Mucosa of stomach (tissue), 1 donor: ENCODE data around the gene DFFA.

Experiments
- H3K27me3 ChIP-seq: one replicate; pipeline ENCODE4 v1.7.0; 2013; ENCODE audit warnings: mild to moderate bottlenecking, low read length; ENCODE audit not compliant: control insufficient read depth, insufficient read depth
- H3K36me3 ChIP-seq: one replicate; pipeline ENCODE4 v1.7.0; 2013; ENCODE audit warnings: low read length; ENCODE audit not compliant: control insufficient read depth, insufficient read depth
- H3K4me1 ChIP-seq: one replicate; pipeline ENCODE4 v1.7.0; 2013; ENCODE audit warnings: mild to moderate bottlenecking, low read length; ENCODE audit not compliant: control insufficient read depth, insufficient read depth
- H3K4me3 ChIP-seq: one replicate; pipeline ENCODE4 v1.7.0; 2013; ENCODE audit warnings: low read length
- H3K9ac ChIP-seq: one replicate; pipeline ENCODE4 v1.7.0; 2013; ENCODE audit warnings: mild to moderate bottlenecking, low read length, moderate library complexity
- H3K9me3 ChIP-seq: one replicate; pipeline ENCODE4 v1.7.0; 2013; ENCODE audit warnings: mild to moderate bottlenecking, low read length, moderate library complexity; ENCODE audit not compliant: control insufficient read depth
- donor health status: Pancreatic carcinoma.

The DFFA gene

DNA sequence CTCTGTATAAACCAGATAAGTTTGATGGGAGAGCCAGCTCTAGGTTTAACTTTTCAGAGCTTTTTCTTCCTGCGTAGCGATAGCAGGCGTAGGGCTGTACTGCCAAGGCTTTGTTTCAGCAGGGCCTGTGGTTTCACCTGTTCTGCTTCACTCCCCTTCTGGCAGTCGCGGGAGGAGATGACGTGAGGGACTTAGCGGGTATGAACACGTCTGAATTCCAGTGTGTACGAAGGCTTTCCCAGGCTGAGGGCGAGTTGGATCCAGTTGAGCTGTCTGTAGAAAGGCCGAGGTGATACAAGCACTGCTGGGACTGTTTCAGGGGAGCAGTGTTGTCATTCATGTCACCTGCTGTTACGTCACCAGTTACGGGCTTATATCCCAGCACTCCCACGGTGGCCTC, 23.6 kb upstream of the DFFA start:
- Histone ChIP-seq H3K27me3 (no peaks in the 10 kb centered on the region), H3K4me3 (no peak overlapping the region), H3K4me1 (peaks cover 17% of the 10 kb centered on the region), H3K9ac (peak overlapping the region; percentile 24), H3K9me3 (no peaks in the 10 kb centered on the region), H3K36me3 (no peaks in the 10 kb centered on the region)

DNA sequence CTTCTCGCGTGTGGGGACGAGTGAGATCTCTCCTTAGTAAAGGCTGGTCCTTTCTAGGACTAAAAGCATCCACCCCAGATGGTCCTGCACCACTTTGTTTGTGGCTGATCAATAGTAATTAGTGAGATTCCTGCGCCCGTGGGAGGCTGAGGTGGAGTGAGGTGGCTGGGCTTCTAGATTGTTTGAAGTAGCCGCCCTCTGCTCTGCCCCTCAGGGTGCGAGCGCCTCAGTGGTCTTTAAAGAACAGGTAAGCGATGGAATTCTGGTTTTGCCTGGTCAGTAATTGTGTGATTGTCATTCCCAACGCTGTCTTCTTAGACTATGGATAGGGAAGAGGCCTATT, 23.1 kb upstream of the DFFA start:
- Histone ChIP-seq H3K9ac (peak overlapping the region; percentile 24), H3K9me3 (no peaks in the 10 kb centered on the region), H3K36me3 (no peaks in the 10 kb centered on the region), H3K27me3 (no peaks in the 10 kb centered on the region), H3K4me3 (peak overlapping the region; percentile 17), H3K4me1 (peaks cover 17% of the 10 kb centered on the region)

DNA sequence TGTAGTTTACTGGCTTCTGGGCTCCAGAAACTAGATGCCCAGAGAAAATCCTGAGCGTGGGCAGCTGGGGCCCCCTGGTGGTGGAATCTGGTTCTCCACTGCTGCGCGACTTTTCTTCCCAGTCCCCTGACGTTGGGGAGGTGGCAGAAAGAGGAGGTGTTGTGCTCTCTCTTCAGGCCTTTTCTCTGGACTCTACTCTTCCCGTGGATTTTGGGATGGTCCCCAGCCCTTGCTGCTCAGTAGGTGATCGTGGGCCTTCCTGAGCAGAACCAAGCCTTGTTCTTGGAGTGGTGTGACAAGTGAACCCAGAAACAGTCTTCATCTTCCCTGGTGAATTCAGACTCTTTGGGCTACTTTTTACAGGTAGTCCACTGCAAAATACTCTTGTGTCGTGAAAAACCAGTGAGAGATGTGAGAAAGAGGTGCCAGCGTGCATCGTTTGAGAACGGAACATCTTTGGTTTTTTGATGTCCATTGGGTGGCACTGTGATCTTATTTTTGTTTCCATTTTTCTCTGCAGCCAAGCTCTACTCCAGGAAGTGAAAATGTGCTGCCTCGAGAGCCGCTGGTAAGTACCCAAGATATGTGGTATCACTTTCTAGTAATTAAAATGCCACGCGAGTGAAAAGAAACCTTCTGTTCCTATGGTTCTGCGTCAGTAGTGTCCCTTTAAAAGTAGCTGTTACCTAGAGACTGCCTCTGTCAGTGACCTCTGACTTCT, 22.6 kb upstream of the DFFA start:
- H3K9ac ChIP-seq = peak overlapping the region; percentile 24
- no peaks in the 10 kb centered on the region for H3K36me3 ChIP-seq
- H3K9me3 ChIP-seq = no peaks in the 10 kb centered on the region
- peak overlapping the region; percentile 17 for H3K4me3 ChIP-seq
- H3K27me3 ChIP-seq = no peaks in the 10 kb centered on the region
- H3K4me1 ChIP-seq = peaks cover 17% of the 10 kb centered on the region

DNA sequence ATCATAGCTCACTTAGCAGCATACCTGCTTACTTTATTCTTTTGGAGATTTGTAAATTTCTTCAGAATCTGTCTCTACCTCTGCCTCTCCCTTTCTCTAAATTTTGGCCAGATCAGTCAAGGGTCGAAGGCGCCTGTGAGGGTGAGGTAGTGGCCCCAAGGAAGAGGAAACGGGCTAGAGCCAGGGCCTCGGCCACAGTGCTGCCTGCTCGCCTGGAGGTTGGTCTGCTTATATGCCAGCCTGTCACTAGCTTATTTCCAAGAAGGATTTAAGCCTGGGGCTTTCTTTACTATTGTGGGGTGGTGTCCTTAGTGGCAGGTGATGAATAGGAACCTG, 22.1 kb upstream of the DFFA start:
- H3K9ac ChIP-seq = no peak overlapping the region
- H3K4me1 ChIP-seq = peaks cover 21% of the 10 kb centered on the region

DNA sequence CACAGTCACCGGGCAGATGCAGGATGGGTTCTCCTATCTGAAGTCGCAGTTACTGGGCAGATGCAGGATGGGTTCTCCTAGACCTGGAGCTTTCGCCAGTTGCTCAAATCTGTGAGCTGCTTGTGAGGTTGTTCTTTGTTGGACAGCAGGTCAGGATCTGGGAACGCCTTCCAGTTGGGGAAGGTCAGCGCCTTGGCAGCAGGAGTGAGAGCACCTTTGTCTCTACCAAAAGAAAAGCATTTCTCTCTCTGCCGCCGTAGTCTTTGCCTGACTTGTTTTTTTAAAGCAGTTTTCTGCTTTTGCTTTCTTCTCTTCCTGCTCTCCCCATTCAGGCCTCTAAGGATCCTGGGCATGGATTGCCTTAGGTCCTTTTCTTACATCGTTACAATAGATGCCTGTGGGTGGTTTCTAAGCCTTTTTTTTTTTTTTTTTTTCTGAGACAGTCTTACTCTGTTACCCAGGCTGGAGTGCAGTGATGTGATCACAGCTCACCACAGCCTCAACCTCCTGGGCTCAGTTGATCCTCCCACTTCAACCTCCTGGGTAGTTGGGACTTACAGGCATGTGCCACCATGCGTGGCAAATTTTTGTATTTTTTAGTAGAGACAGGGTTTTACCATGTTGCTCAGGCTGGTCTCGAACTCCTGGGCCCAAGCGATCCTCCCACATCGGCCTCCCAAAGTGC, 18.1 kb upstream of the DFFA start:
- peaks cover 10% of the 10 kb centered on the region for H3K4me1 ChIP-seq
- no peaks in the 10 kb centered on the region for H3K9me3 ChIP-seq
- H3K27me3 ChIP-seq = no peaks in the 10 kb centered on the region
- no peaks in the 10 kb centered on the region for H3K36me3 ChIP-seq
- H3K4me3 ChIP-seq = no peak overlapping the region
- no peak overlapping the region for H3K9ac ChIP-seq

More for the DNA sequence above, 22.1 kb upstream of the DFFA start:
- Histone ChIP-seq H3K4me3 (no peak overlapping the region), H3K9me3 (no peaks in the 10 kb centered on the region), H3K36me3 (no peaks in the 10 kb centered on the region), H3K27me3 (no peaks in the 10 kb centered on the region)

DNA sequence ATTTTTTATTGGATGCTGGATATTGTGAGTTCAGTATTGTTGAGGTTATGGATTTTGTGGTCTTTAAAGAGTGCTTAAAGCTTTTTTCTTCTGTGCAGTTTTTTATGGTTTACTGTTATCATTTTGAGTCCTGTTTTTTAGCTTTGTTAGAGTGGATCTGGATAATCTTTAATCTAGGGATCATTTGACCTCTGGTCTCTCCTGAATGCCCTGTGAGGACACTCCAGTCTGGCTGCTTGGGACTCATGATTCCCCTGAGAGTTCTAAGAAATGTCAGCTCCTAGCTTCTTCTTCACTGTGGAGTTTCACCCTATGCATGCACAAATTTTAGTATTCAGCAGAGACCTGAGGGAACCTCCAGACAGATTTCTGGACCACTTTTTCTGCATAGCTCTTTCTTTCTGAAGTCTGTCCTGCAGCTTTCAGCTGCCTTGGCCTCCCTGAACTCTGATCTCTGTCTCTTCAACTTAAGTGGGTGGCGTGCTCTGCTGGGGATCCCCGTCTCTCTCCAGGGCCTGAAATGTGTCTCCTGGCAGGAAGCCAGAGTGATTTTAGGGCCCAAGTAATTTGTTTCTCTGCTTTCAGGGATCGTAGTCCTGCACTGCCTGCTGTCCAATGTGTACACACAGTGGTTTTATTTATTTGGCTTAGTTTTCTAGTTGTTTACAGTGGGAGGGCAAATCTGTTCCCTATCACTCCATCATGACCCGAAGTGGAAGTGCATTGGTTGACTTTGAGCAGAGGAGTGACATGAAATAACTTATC, 17.1 kb upstream of the DFFA start:
- no peaks in the 10 kb centered on the region for H3K27me3 ChIP-seq
- peaks cover 5% of the 10 kb centered on the region for H3K4me1 ChIP-seq
- H3K4me3 ChIP-seq = no peak overlapping the region
- H3K9ac ChIP-seq = no peak overlapping the region
- no peaks in the 10 kb centered on the region for H3K36me3 ChIP-seq
- H3K9me3 ChIP-seq = no peaks in the 10 kb centered on the region

DNA sequence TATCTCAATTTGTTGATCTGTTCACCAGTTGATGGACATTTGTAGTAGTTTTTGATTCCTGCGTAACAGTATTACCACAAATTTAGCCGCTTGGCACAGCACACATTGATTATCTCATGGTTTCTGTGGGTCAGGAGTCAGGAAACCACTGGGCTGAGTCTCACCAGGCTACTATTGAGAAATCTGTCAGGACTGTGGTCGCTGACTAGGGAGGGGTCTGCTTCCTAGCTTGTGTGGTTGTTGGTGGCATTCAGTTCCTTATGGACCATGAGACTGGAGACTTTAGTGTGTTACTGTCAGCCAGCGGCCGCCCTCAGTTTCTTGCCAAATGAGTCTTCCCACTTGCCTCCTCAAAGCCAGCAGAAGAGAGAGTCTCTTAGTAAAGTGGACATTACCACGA, 12.2 kb upstream of the DFFA start:
- Histone ChIP-seq H3K36me3 (no peaks in the 10 kb centered on the region), H3K4me3 (no peak overlapping the region), H3K9ac (no peak overlapping the region), H3K4me1 (peaks cover under 1% of the 10 kb centered on the region), H3K27me3 (no peaks in the 10 kb centered on the region), H3K9me3 (no peaks in the 10 kb centered on the region)

- Histone ChIP-seq H3K9ac (no peak overlapping the region), H3K4me1 (peaks cover 7% of the 10 kb centered on the region), H3K36me3 (no peaks in the 10 kb centered on the region)
These were observed 8.3 kb upstream of the DFFA start for GRCh38 chr1:10480614-10481013.

GRCh38 chr1:10479296-10479695, 7.0 kb upstream of the DFFA start:
- Histone ChIP-seq H3K4me3 (no peak overlapping the region), H3K9me3 (no peaks in the 10 kb centered on the region), H3K9ac (no peak overlapping the region), H3K27me3 (no peaks in the 10 kb centered on the region), H3K36me3 (no peaks in the 10 kb centered on the region), H3K4me1 (peaks cover 11% of the 10 kb centered on the region)

More at GRCh38 chr1:10480614-10481013, 8.3 kb upstream of the DFFA start:
- H3K4me3 ChIP-seq = no peak overlapping the region
- no peaks in the 10 kb centered on the region for H3K27me3 ChIP-seq
- H3K9me3 ChIP-seq = no peaks in the 10 kb centered on the region

DNA sequence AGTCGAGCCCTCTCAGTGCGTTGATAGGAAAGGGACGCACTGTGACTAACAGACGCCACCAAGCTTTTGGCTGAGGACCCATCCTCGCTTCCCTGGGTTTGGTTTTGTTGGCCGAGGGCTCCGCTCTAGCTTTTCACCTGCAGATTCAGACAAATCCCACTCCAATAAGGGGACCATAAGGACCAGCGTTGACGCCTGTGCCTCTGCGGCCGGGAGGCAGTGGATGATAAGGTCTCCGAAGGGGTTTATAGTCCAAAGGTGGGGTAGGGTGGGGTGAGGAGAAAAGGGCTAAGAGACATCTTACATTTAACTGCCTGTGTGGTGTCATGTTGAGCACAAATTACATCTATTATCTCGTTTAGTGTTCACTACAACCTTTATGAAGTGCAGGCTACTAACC, 3.2 kb upstream of the DFFA start:
- Histone ChIP-seq H3K27me3 (no peaks in the 10 kb centered on the region), H3K4me1 (peaks cover 11% of the 10 kb centered on the region), H3K4me3 (peak overlapping the region; percentile 62), H3K36me3 (no peaks in the 10 kb centered on the region), H3K9me3 (no peaks in the 10 kb centered on the region), H3K9ac (peak overlapping the region; percentile 78)

DNA sequence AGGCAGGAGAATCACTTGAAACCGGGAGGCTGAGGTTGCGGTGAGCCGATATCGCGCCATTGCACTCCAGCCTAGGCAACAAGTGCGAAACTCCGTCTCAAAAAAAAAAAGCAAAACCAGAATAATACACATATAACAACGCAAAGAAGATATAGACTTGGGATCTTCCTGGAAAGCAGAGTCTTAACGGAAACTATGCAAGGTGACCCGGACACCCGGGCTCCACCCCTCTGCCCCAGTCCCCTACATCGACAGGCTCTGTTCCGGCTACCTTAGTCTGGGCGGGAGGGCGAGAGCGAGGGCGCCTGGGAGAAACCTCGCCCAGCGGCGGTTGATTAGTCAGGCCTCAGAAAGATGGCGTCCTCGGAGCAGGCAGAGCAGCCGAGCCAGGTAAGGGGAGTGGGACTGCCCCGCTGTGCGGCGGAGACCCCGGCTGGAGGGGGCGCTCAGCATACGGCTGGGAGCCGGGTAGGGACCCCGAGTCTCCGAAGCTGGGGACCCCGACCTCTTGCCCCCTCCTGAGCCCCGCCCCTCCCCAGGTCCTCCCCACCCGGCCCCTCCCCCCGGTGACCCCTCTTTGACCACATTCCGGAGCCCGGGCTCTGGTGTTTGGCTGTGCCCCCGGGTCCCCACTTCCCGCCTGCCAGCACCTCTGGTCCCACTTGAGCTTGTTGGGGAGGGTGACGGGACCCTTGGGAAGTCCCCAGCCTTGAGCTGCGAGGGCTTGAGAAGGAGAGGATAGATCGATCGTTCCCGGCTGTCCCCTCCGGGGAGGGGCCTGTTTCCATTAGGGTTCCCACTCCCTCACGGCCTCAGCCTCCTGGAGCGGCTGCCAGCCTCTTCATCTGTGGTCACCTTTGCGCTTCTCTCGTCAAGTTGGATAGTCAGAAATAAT, 2.5 kb upstream of the DFFA start, which contains the start of gene PEX14:
Gene PEX14, plus strand, starts transcription at position 338 of the 895 bp plus-strand sequence. Its CDS starts 17 bp downstream, at position 355.
- H3K4me1 ChIP-seq = peaks cover 11% of the 10 kb centered on the region
- no peaks in the 10 kb centered on the region for H3K9me3 ChIP-seq
- no peaks in the 10 kb centered on the region for H3K36me3 ChIP-seq
- peak within 1 kb of the TSS; percentile 78 for H3K9ac ChIP-seq
- H3K4me3 ChIP-seq = peak within 1 kb of the TSS; percentile 62
- H3K27me3 ChIP-seq = no peaks in the 10 kb centered on the region
